ENCODE measurements around the gene KBTBD3.

The KBTBD3 gene

GRCh38 chr11:106076919-106077608 is at the start of gene KBTBD3:
Gene KBTBD3, minus strand, starts transcription at chr11:106077347. Its CDS starts 18,250 bp downstream, at chr11:106059097.
- in situ Hi-C loops (cut with MboI; ENCODE audit: low sequenced_read_pairs), result no loop called here

- in situ Hi-C loops (cut with MboI; ENCODE audit: low sequenced_read_pairs), result no loop called here
Observed at GRCh38 chr11:106121570-106122320, 44.6 kb upstream of the KBTBD3 start.

- in situ Hi-C loops (cut with MboI; ENCODE audit: low sequenced_read_pairs), result no loop called here
Observed at GRCh38 chr11:106105986-106106385, 28.8 kb upstream of the KBTBD3 start.

GRCh38 chr11:106101819-106102218 is 24.7 kb upstream of the KBTBD3 start:
- in situ Hi-C loops (cut with MboI; ENCODE audit: low sequenced_read_pairs), result no loop called here

GRCh38 chr11:106101370-106101769 is 24.2 kb upstream of the KBTBD3 start:
- in situ Hi-C loops (cut with MboI; ENCODE audit: low sequenced_read_pairs), result no loop called here

GRCh38 chr11:106098893-106099553 is 21.9 kb upstream of the KBTBD3 start:
- in situ Hi-C loops (cut with MboI; ENCODE audit: low sequenced_read_pairs), result no loop called here

GRCh38 chr11:106092446-106092845 is 15.3 kb upstream of the KBTBD3 start:
- in situ Hi-C loops (cut with MboI; ENCODE audit: low sequenced_read_pairs), result no loop called here

GRCh38 chr11:106091480-106092123 is 14.5 kb upstream of the KBTBD3 start:
- in situ Hi-C loops (cut with MboI; ENCODE audit: low sequenced_read_pairs), result no loop called here

- in situ Hi-C loops (cut with MboI; ENCODE audit: low sequenced_read_pairs), result no loop called here
Observed at GRCh38 chr11:106088896-106089295, 11.7 kb upstream of the KBTBD3 start.

- in situ Hi-C loops (cut with MboI; ENCODE audit: low sequenced_read_pairs), result no loop called here
Observed at GRCh38 chr11:106087815-106088435, 10.8 kb upstream of the KBTBD3 start.

GRCh38 chr11:106086850-106087249 is 9.7 kb upstream of the KBTBD3 start:
- in situ Hi-C loops (cut with MboI; ENCODE audit: low sequenced_read_pairs), result no loop called here

- in situ Hi-C loops (cut with MboI; ENCODE audit: low sequenced_read_pairs), result no loop called here
Observed at GRCh38 chr11:106086135-106086534, 9.0 kb upstream of the KBTBD3 start.

- in situ Hi-C loops (cut with MboI; ENCODE audit: low sequenced_read_pairs), result no loop called here
Observed at GRCh38 chr11:106082096-106082495, 4.9 kb upstream of the KBTBD3 start.

- in situ Hi-C loops (cut with MboI; ENCODE audit: low sequenced_read_pairs), result no loop called here
Observed at GRCh38 chr11:106077609-106078455, 685 bp upstream of the KBTBD3 start, which contains the start of gene AASDHPPT. Gene AASDHPPT, plus strand, starts transcription at chr11:106077662. Its CDS starts 49 bp downstream, at chr11:106077711.

- in situ Hi-C loops (cut with MboI; ENCODE audit: low sequenced_read_pairs), result no loop called here
Observed at GRCh38 chr11:106076171-106076918, 802 bp downstream of the KBTBD3 start.

GRCh38 chr11:106072804-106073203 is 4.3 kb downstream of the KBTBD3 start:
- in situ Hi-C loops (cut with MboI; ENCODE audit: low sequenced_read_pairs), result no loop called here

GRCh38 chr11:106070606-106071005 is 6.5 kb downstream of the KBTBD3 start:
- in situ Hi-C loops (cut with MboI; ENCODE audit: low sequenced_read_pairs), result no loop called here

- in situ Hi-C loops (cut with MboI; ENCODE audit: low sequenced_read_pairs), result no loop called here
Observed at GRCh38 chr11:106063009-106063408, 14.1 kb downstream of the KBTBD3 start.

Measured in HL-60/S4 treated with phorbol 12-myristate 13-acetate at 8.2 ng/mL for 4 days and 3 days (cell line).